HG02870 (cell line): ENCODE data around the gene IQSEC1.
A peak's percentile ranks its signal among the peaks of the same experiment; 100 is the strongest.

ENCODE experiments used
- ATAC-seq: cut with Tn5 transposase; IDR thresholded peaks from one replicate; pipeline ENCODE4 v1.9.1; 2021; ENCODE audit warnings: mild to moderate bottlenecking, moderate library complexity; ENCODE audit not compliant: unreplicated experiment

IQSEC1 gene

DNA sequence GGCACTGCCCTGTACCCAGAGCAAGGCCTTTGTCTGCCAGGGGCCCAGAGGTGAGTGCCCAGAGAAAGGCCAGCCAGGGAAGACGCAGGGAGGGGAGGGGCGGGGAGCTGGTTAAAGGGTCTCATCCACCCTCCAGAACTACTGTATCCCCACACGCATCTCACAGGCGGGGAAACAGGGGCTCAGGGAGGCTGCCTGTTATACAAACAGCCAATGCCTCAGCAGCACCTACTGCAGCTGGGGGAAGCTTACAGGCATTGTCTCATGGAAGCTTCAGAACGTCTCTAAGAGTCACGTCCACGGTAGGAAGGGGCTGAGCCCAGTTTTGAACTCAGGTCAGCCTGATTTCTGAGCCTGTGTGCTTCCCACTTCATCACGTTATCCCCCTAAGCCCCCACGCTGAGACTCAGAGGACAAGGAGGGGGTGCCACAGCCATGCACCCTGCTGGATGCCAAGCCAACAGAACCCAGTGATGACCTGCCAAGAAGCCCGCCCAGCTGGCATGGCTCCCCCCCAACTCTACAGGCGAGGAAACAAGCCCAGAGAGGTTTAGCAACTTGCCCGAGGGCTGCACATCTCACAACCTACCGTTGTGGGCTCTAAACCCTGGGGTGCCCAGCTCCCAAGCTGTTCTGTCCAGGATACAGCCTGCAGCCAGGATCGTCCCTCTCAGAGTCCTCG is 54.5 kb downstream of the IQSEC1 start:
- ATAC-seq: no peak

DNA sequence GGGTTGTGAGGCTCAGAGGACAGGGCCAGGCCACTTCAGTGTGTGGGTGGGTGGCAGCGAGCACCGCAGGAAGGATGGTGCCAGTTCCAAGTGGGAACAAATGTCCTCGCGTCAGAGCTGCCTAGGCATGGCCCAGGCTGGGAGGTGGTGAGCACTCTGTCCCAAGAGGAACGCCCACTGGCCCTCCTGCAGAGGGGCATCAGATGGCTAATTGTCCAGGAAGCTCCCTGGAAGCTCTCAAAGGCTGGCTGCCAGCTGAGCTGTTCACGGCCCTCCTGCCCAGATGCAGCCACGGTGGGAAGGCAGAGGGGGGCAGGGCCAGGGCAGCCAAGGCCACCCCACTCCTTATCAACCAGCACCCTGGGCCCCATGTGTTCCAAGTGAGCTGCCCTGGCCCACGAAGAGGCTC is 55.2 kb downstream of the IQSEC1 start:
- no peak for ATAC-seq

DNA sequence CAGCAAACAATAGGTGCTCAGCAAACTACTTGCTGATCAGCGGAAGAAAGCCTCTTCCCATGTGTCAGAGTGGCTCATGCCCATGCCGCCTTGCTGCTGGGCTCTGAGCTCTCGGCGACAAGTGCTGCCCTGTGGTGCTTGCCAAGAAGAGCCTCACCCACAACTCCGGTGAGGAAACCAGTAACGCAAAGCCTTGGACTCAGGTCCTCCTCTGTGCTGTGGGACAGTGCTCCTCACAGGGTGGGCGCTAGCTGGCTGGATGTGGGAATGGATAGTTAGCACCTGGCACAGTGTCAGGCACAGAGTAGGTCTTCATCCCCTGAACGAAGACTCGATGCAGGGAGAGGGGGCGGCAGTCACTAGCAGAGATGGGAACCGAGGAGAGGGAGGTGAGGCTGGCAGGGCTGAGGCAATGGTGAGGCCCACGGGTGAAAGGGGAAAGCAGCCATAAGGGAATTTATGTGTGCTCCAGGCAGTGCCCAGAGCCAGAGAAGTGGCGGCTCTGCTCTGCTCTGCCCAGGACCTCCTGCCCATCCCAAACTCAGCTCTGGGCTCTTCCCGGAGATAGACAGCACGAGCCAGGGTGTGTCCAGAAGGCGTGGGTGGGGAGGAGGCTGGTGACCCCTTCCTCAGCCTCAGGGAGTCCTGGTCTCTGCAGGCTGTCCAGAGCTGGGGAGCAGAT is 55.7 kb downstream of the IQSEC1 start:
- no peak for ATAC-seq

DNA sequence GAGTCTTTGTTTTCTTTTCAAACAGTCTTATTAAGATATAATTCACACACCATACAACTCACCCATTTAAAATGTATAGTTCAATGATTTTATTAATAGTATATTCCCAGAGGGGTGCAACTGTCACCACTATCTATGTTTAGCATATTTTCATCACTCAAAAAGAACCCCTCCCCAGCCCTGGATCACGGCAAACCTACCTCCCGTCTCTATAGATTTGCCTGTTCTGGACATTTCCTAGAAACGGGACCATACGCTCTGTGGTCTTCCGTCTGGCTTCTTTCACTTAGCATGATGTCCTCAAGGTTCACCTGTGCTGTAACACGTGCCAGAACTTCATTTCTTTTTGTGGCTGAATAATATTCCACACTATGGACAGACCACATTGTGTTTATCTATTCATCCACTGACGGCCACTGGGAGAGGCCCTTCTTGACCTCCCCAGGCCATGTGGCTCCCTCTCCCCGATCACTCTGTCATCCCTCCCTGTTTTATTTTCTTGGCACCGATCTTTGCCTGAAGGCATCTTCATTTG is 56.4 kb downstream of the IQSEC1 start:
- no peak for ATAC-seq

DNA sequence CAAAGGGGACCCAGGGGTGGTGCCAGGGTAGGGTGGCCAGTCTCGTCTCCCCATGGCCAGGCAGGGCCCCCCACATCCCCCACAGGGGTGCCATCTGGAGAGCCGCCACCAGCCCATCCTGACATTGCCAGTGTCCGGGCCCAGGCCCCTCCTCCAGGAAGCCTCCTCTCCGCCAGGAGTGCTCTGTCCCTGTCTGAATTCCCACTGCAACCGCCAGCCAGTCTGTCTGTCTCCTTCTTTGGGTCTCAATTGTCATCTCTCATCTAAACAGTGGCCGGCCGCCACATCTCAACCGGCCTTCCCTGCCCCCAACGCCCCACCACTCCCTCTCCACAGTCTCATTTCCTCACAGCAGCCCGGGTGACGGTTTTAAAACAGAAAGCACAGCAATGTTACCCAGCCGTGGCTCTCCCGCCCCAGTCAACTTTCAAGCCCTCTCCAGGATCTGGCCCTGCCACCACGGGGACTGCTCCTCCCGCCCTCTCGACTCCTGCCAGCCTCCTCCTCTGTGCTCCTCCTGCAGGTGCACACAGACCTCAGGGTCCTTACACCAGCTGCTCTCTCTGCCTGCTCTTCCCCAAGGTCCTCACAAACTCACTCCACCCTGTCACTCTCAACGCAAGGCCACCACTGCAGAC is 57.0 kb downstream of the IQSEC1 start:
- peak; percentile 27 for ATAC-seq

DNA sequence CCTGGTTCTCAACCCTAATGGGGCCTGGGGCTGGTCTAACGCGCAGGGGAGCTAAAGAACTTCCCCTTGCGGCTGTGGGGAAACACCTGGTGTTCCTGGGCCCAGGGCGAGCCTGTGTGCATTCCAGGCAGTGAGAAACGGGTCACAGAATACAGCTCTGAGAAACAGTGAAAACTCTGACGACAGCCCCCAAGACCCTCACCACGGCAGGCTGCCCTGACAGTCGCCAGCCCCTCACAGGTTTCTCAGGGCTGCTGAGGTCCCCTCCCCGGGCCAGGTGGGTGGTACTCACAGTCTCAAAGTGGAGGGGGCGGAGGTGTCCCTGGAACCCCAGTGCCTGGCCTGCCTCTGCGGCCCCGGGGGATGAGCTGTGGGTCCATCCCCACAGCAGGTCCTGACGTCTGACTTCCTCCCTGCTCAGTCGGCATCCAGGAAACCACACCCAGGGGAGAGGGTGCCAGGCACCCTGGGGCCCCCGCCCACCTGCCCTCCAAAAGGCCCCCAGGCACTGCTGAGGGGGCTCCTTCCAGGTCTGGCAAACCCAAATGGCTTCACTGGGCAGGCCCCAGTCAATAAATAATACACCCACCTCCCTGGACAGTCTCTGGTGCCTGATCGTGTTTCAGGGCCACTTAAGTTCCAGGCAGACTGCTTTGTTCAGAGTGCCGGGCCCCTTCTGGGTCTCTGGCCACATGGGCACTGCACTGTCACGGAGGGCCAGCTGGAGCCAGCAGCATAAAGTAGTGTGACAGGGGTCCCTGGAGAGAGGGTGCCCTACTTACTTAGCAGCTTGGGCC is 57.7 kb downstream of the IQSEC1 start:
- peak; percentile 26 for ATAC-seq

DNA sequence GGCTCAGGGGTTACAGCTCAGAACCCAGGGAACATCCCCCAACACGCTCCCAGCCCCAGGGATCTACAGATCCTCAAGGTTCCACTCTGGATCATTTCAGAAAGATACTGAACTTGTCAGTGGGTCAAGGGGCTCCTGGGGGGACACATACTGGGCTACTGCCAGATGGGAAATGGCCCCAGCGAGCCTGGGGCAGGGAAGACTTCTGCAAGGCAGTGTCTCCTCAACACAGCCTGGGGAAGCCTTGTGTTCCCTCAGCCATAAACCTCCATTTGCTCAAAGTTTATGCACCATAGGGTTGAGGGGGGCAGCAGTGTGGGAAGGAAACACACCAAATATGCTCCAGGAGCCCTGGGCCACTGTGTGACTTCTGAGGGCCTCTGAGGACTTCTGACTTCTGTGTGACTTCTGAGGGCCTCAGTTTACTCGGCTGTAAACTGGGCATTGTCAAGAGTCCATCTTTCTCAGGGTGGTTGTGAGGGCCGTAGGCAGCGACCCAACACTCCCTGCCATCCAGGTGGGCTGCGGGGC is 58.4 kb downstream of the IQSEC1 start:
- ATAC-seq: no peak

DNA sequence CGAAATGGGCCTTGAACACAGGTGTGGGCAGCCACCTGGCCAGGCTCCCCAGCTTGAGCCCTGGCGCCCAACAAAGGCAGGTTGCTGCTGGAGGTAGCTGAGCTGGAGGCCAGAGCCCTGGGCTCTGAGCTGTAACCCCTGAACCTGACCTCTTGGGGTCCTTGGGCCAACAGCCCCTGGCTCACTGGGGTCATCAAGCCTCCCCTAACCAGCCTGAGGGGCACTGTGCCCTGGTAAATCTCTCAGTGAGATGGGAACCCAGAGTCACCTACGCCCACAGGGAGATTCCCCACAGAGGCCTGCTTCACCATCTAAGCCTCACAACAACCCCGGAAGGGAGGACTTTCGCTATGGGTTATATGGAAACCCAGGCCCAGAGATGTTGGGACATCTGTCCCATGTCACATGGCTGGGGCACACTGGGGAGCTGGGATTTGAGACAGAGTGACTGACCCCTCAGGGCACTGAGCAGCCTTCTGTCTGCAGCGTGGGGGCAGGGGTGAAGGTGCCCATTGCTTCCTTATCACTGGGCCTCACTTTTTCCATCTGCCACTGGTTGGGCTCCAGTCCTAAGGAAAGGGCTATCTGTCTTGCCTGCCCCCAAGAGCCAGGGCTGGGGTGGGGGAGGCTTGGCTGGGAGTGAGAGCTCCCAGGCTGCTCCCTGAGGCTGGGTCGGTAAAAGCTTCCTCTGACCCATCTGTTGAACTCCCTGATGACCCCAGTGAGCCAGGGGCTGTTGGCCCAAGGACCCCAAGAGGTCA is 59.1 kb downstream of the IQSEC1 start:
- ATAC-seq: no peak

DNA sequence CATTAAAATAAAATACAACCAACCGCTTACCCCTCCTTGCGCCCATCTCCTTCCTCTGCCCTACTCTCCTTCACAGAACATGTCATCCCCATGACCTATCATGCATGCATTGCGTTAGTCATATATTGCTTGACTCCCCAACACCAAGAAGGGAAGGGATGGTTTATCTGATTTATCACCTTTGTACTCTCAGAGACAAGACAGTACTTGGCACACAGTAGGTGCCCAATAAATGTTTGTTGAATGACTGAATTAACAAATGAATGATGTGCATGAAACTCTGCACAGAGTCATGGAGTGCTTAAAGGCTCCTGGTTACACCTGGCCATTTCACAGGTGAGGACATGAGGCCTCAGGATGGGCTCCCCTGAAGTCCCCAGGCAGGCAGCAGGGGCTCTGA is 59.7 kb downstream of the IQSEC1 start:
- no peak for ATAC-seq

DNA sequence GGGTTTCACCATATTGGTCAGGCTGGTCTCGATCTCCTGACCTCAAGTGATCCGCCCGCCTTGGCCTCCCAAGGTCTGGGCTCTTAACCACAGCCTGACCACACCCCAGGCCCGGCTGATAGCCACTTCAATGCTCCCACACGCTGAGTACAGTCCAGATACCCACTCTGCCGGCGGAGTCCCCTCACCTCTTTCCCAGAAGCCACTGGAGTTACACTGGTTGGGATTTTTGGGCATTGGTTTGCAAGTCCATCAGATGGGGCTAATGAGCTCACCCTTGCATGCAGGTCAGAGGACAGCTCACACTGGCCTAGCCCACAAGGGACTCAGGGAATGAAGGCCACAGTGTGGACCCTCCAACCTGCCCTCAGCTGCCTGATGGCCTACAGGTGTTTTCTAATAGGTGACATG is 60.1 kb downstream of the IQSEC1 start:
- no peak for ATAC-seq

DNA sequence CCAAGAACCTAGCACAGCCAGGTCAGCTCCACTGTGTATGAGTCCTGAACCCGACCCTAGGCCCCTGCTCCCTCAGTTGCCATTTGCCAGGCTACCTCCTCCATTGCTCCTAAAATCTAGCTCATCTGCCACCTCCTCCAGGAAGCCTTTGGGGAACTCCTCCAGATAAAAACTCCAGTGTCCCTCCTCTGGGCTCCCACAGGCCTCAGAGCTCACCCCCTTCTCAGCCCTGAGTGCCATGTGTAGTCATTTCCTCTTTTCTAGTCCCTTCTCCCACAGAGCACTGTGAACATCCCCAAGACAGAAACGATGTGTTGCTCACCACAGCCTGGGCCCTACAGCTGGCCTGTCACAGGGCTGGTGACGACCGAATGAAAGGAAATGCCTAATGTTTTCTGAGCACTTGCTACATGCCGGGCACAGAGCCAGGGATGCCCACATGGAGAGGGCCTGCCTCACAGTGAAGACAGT is 61.0 kb downstream of the IQSEC1 start:
- peak; percentile 31 for ATAC-seq

DNA sequence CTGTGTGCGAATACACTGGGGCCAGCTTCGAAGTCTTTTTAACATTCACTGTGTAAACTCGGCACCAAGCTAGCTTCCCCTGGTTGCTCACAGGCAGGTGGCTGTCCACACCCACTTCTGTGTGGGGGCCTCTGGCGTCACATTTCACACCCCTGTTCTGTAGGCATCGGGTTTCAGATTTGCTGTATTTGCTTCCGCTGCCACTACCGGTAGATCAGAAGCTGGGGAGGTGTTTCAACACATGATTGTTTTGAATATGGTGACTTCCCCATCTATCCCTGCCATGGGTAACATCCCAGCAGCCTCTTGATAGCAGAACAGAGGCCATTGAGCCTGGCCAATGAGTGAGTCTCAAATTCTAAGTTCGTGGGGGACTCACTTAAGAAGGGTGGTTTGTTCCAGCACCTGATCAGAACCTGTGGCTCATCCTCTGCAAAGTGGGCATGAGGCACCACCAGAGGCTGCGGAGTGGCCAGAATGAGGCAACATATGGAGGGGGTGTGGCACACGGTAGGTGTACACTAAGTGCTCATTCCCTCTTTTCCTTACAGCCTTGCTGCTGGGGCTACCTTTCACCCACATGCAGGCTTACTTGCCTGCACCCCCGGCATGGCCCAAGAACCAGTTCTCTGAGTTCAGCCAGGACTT is 61.5 kb downstream of the IQSEC1 start:
- peak; percentile 39 for ATAC-seq

DNA sequence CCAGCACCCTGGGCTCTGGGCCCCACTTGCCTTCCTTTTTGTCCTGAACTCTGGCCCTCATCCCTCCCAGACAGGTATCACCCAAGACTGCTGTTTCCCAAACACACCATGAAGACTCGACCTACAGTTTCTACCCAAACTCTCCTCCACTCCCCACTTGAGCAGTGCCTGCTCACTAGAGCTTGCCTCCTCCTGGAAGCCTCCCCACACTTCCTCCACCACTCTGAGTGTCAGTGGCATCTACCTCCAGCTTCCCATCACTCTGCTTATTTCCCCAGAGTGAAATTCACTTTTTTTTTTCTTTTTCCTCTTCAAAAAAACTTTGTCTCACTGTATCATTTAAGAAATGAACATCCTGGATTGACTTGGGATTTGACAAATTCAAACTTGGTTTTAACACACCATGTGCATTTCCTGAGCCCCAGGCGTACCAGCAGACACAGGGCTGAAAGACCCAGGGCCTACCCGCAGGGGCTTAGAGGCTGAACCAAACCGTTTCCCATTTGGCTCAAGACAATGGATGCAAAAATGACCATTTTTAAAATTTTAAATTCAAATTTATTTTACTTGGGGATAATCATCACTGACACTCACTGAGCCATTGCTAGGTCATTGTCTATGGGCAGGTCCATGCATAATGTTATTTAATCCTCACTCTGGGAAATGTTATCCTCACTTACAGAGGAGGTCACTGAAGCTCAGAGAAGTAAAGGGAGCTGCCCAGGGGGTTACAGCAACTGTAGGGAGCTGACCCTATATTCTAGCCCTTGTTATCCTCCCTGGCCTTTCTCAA is 62.3 kb downstream of the IQSEC1 start:
- ATAC-seq: no peak

DNA sequence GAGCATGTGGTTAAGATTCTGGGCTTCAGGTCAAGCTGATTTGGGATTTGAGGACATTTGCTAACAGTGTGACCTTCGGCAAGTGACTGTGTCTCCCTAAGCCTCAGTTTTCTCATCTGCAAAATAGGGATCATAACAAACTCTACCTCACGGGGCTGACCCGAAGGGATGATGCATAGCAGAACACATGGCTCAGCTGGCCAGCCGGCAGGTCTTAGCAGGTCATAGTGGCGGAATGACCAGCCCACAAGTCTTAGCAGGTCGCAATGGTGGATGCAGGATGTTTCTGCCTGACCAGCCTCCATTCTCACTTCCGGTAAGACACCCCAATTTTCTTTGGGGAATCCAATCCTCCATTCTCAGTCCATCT is 63.3 kb downstream of the IQSEC1 start:
- ATAC-seq: no peak

DNA sequence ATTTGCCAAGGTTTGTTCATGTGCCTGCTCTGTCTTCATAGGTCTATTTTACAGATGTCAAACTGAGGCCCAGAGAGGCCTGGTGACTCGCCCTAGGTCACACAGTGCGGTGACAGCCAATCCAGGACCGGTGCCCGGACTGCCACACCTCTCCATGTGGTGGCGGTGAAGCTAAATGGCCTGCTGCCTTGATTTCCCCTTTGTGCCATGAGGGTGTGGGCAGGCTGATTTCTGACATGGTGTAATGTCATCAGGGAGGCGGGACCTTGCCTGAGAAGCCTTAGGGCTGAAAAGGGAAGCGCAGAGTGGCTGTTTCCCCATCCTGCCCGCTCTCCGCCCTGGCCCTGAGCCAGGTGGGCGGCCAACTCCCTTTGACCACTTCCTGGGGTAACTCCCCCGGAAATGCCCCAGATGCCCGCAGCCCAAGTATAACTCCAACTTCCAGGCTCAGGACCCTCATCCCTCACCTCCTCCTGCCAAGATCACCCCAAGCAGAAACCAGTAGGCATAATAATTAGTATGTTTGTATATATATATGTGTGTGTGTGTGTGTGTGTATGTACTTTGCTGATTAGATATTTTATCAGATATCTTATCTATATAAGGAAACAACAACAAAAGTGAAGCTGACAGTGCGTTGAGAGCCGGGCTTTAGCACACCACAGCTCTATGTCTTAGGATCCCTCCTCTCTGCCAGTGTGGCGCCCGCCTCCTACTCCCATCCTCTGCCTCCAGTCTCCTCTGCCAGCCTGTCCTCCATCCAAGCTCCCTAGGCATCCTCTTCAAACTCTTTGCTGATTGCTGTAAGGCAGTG is 63.9 kb downstream of the IQSEC1 start:
- no peak for ATAC-seq

DNA sequence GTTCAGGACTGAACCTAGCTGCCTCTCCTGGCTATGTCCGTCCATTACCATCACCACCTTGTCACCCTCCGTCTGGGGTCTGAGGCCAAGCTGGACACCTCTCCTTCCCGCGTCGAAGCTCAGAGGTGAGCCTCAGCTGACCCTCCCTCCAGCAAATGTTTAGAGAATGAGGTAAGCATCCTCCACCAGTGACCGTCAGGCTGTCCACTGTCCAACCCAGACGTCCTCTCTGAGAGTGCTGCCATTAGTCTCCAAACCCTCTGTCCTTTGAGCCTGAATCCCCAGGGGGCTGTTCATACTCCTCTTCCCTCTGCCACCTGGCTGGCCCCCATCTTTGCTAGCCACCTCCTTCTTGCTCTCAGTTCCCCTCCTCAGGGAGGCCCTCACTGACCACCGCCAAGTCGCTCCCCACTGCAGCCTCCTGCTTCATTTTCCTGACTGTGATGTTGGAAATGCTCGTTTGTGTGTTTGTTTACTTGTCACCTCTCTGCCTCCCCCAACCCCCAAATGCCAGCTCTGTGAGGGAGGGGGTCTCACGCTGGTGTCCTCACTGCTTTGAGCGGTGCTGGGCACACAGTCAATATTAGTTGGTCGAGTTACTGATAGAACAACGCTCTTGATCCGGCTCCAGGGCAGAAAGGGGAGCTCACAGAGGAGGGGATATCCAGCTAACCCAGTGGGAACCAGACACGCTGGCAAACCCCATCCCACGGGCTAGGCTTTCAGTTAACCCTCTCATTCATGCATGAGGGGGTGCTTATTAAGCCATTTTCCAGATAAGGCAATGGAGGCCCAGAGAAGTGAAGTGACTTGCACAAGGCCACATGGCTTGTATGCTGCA is 64.9 kb downstream of the IQSEC1 start:
- ATAC-seq: no peak
